SK-N-SH (cell line): ENCODE results near the gene PDGFRB.
A peak's percentile ranks its signal among the peaks of the same experiment; 100 is the strongest.

ENCODE experiments used
- EP300 ChIP-seq, 2 experiments: IDR thresholded peaks; 2 replicates each; pipeline versions ENCODE4 v1.4.0 to v1.6.1; 2012; ENCODE audit warnings: borderline replicate concordance in 1 of 2, low read depth in 1 of 2, low read length in 1 of 2
- POLR2AphosphoS5 ChIP-seq: IDR thresholded peaks from 2 replicates; pipeline ENCODE4 v1.6.1; 2012; ENCODE audit warnings: low read depth, low read length
- RAD21 ChIP-seq: IDR thresholded peaks from 2 replicates; pipeline ENCODE4 v1.6.1; 2012; ENCODE audit warnings: mild to moderate bottlenecking, low read length
- YY1 ChIP-seq: IDR thresholded peaks from 2 replicates; pipeline ENCODE4 v1.4.0; 2012; ENCODE audit warnings: low read depth, mild to moderate bottlenecking
- TF ChIP-seq, protein P1 (sequence below): fragments of 200-600 bp; sonication (generic); IDR thresholded peaks from 2 replicates; pipeline ENCODE4 v1.6.1; 2017; ENCODE audit warnings: antibody characterized with exemption, mild to moderate bottlenecking, moderate library complexity

- peak; percentile 77 for TF ChIP-seq POLR2AphosphoS5
- TF ChIP-seq, protein P1, sequence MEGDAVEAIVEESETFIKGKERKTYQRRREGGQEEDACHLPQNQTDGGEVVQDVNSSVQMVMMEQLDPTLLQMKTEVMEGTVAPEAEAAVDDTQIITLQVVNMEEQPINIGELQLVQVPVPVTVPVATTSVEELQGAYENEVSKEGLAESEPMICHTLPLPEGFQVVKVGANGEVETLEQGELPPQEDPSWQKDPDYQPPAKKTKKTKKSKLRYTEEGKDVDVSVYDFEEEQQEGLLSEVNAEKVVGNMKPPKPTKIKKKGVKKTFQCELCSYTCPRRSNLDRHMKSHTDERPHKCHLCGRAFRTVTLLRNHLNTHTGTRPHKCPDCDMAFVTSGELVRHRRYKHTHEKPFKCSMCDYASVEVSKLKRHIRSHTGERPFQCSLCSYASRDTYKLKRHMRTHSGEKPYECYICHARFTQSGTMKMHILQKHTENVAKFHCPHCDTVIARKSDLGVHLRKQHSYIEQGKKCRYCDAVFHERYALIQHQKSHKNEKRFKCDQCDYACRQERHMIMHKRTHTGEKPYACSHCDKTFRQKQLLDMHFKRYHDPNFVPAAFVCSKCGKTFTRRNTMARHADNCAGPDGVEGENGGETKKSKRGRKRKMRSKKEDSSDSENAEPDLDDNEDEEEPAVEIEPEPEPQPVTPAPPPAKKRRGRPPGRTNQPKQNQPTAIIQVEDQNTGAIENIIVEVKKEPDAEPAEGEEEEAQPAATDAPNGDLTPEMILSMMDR = no peak; the same call in 1 of the 2 replicates
- peak; percentile 4; the same call in 1 of the 2 replicates for TF ChIP-seq RAD21
- TF ChIP-seq YY1 = 0 out of 2 replicates have a peak, but pooled peaks have one; percentile 43
- peak; percentile 56 to 59; a peak in 2 of 4 replicates for TF ChIP-seq EP300 (IDR thresholded peaks at IDR 0.05; ENCODE audit: borderline replicate concordance in 1 of 2, low read depth in 1 of 2, low read length in 1 of 2)
These were observed at the start of gene PDGFRB for GRCh38 chr5:150155258-150156026.
